ENCODE results near the gene NCAPG2. TPM values are rescaled to one million over a fixed set of nuclear protein-coding genes. Genes with fewer than 3 reads are reported as not detected.

Gene NCAPG2
- total and polyA plus RNA-seq, 10 of the 15 experiments (the other 5 are each of a cell fraction or from before 2014, with no cell fraction given), result 11.2 to 78.2 (median 49.2) TPM

DNA sequence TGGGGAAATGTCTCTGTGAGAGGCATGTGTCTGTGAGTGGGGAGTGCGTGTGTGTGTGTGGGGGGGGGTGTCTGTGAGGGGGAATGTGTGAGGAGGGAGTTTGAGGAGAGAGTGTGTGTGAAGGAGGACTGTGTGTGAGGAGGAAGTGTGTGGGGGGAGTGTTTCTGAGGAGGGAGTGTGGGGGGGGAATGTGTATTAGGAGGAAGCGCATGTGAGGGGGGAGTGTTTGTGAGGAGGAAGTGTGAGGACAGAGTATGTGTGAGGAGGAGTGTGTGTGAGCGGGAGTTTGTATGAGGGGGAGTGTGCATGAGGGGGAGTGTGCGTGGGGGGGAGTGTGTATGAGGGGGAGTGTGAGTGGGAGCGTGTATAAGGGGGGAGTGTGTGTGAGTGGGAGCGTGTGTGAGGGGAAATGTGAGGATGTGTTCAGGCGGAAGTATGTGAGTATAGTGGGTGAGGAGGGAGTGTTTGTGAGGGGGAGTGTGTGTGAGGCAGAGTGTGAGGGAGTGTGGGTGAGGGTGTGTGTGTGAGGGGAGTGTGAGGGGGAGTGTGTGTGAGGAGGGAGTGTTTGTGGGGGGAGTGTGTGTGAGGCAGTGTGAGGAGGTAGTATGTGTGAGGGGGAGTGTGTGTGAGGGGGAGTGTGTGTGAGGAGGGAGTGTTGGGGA, 95.2 kb downstream of the NCAPG2 start (continued):
- TF ChIP-seq TAF1 (IDR thresholded peaks at IDR 0.05; ENCODE audit: borderline replicate concordance, low read depth, low read length) (no peak), SMAD5 (IDR thresholded peaks at IDR 0.05; ENCODE audit: low read depth) (no peak)
- TF ChIP-seq, protein P1, sequence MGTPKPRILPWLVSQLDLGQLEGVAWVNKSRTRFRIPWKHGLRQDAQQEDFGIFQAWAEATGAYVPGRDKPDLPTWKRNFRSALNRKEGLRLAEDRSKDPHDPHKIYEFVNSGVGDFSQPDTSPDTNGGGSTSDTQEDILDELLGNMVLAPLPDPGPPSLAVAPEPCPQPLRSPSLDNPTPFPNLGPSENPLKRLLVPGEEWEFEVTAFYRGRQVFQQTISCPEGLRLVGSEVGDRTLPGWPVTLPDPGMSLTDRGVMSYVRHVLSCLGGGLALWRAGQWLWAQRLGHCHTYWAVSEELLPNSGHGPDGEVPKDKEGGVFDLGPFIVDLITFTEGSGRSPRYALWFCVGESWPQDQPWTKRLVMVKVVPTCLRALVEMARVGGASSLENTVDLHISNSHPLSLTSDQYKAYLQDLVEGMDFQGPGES (IDR thresholded peaks at IDR 0.05), result no peak

DNA sequence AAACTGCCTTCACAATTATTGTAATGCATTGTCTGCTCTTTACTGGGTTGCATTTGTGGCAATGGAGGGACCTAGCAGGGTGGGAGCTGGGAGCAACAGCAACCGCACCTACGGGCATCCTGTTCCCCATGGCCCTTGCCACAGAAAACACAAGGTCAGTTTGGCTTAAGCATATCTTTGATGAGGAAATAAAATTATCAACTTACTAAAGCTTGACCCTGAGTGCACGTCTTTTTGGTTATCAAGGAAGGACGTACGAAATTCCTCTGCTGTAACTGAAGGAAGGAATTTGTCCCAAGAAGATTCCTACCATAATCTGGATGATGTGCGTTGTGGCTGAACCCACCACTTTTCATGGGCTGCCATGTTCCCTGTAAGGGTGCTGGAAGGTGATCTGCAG, 97.0 kb downstream of the NCAPG2 start:
- no peak overlapping the region for H3K4me3 ChIP-seq
- no peak overlapping the region for H3K4me2 ChIP-seq (ENCODE audit: control insufficient read depth, insufficient read depth)
- no peaks in the 10 kb centered on the region for H3K27me3 ChIP-seq (replicated peaks in 1 of 2; ENCODE audit: control insufficient read depth in 2 of 2, insufficient read depth in 2 of 2, low read length in 1 of 2)
- H3K9ac ChIP-seq (ENCODE audit: control insufficient read depth, insufficient read depth, low read length), result no peak overlapping the region
- no peak overlapping the region for H3K27ac ChIP-seq (ENCODE audit: control insufficient read depth, insufficient read depth)
- POLR2A ChIA-PET, result no interaction called here
- H4K20me1 ChIP-seq (ENCODE audit: control insufficient read depth, insufficient read depth), result no peaks in the 10 kb centered on the region
- FAIRE-seq (no peak), ATAC-seq (no peak), DNase-seq (ENCODE audit: low read depth, low spot score) (no peak)
- intact Hi-C loops (cut with micrococcal nuclease; ENCODE audit: unreplicated experiment), result no loop called here
- TF ChIP-seq SIX5 (IDR thresholded peaks at IDR 0.05; ENCODE audit: low read depth, low read length, severe bottlenecking) (no peak), EZH2 (IDR thresholded peaks at IDR 0.05; ENCODE audit: borderline replicate concordance, control insufficient read depth, low read depth, low read length) (no peak), TCF12 (IDR thresholded peaks at IDR 0.05; ENCODE audit: low read depth, low read length) (no peak), NFIC (IDR thresholded peaks at IDR 0.05; ENCODE audit: low read depth, low read length) (no peak), SUPT20H (IDR thresholded peaks at IDR 0.05; ENCODE audit: borderline replicate concordance, control insufficient read depth, low read depth, low read length) (no peak), POLR2AphosphoS5 (IDR thresholded peaks at IDR 0.05; ENCODE audit: low read length) (no peak), CHD1 (IDR thresholded peaks at IDR 0.05; ENCODE audit: low read depth, low read length) (no peak)
- TF ChIP-seq, protein P2, sequence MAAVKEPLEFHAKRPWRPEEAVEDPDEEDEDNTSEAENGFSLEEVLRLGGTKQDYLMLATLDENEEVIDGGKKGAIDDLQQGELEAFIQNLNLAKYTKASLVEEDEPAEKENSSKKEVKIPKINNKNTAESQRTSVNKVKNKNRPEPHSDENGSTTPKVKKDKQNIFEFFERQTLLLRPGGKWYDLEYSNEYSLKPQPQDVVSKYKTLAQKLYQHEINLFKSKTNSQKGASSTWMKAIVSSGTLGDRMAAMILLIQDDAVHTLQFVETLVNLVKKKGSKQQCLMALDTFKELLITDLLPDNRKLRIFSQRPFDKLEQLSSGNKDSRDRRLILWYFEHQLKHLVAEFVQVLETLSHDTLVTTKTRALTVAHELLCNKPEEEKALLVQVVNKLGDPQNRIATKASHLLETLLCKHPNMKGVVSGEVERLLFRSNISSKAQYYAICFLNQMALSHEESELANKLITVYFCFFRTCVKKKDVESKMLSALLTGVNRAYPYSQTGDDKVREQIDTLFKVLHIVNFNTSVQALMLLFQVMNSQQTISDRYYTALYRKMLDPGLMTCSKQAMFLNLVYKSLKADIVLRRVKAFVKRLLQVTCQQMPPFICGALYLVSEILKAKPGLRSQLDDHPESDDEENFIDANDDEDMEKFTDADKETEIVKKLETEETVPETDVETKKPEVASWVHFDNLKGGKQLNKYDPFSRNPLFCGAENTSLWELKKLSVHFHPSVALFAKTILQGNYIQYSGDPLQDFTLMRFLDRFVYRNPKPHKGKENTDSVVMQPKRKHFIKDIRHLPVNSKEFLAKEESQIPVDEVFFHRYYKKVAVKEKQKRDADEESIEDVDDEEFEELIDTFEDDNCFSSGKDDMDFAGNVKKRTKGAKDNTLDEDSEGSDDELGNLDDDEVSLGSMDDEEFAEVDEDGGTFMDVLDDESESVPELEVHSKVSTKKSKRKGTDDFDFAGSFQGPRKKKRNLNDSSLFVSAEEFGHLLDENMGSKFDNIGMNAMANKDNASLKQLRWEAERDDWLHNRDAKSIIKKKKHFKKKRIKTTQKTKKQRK (IDR thresholded peaks at IDR 0.05; ENCODE audit: low read depth, low read length), result no peak
- TF ChIP-seq, protein P3, sequence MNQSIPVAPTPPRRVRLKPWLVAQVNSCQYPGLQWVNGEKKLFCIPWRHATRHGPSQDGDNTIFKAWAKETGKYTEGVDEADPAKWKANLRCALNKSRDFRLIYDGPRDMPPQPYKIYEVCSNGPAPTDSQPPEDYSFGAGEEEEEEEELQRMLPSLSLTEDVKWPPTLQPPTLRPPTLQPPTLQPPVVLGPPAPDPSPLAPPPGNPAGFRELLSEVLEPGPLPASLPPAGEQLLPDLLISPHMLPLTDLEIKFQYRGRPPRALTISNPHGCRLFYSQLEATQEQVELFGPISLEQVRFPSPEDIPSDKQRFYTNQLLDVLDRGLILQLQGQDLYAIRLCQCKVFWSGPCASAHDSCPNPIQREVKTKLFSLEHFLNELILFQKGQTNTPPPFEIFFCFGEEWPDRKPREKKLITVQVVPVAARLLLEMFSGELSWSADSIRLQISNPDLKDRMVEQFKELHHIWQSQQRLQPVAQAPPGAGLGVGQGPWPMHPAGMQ (IDR thresholded peaks at IDR 0.05; ENCODE audit: borderline replicate concordance), result no peak
- peaks cover 0 to 4% of the 10 kb centered on the region in 2 experiments; a peak in 3 of 4 replicates for H3K36me3 ChIP-seq (ENCODE audit: control insufficient read depth in 2 of 2, insufficient read depth in 2 of 2, low read length in 1 of 2)
- peaks cover 17% of the 10 kb centered on the region for H3K4me1 ChIP-seq (ENCODE audit: control insufficient read depth, insufficient read depth, low read length)
- in situ Hi-C loops (cut with MboI), result no loop called here
- BruUV-seq (replicated peaks), result no TSS peak
- no peaks in the 10 kb centered on the region for H3K9me3 ChIP-seq (replicated peaks; ENCODE audit: control insufficient read depth, insufficient read depth, low read length)
- CTCF ChIA-PET, result no interaction called here
- H2AFZ ChIP-seq (ENCODE audit: control insufficient read depth, low read depth, low read length), result no peak overlapping the region
- RAD21 ChIA-PET (ENCODE audit: unreplicated experiment), result no interaction called here
- SMC1A ChIA-PET (ENCODE audit: uncharacterized antibody, unreplicated experiment), result no interaction called here
- 98% methylated on average over 6 of the region's 6 CpGs for WGBS (ENCODE audit: insufficient coverage, insufficient replicate concordance, low lambda C conversion rate, missing lambda C conversion rate)
- no peaks in the 10 kb centered on the region for H3K79me2 ChIP-seq (ENCODE audit: control insufficient read depth, insufficient read depth, low read length)
